ENCODE data around the gene FRG2C. TPM values are rescaled to one million over a fixed set of nuclear protein-coding genes. Genes with fewer than 3 reads are reported as not detected.

The FRG2C gene
- total and polyA plus RNA-seq, 7 donors = not detected

DNA sequence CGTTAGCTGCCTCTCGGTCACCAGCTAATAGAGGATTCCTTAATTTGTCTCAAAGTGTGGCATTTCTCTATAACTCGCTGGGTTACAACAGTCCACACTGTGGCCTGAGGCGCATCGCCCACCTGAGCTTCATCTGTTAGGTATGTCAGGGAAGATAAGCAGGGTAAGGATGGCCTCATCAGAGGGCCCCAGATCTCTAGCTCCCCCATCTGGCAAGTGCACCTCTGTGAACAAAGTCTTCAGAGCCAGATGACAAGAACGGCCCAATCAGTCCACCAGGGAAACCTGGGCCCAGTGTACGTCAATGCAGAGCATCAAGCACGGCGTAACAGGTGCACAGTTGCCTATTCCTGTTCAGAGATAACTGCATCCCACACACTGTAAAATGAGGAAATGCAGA lies 23.2 kb downstream of the FRG2C start:
- Histone ChIP-seq H3K4me3 (no peak overlapping the region), H3K36me3 (ENCODE audit: insufficient read depth in 1 of 2, low read depth in 1 of 2) (no peaks in the 10 kb centered on the region), H3K4me1 (no peaks in the 10 kb centered on the region), H3K27me3 (ENCODE audit: insufficient read depth in 3 of 3, low read length in 2 of 3) (no peaks in the 10 kb centered on the region), H3K9me3 (peaks cover 1% of the 10 kb centered on the region), H3K27ac (no peak overlapping the region)
- TF ChIP-seq, protein P1, sequence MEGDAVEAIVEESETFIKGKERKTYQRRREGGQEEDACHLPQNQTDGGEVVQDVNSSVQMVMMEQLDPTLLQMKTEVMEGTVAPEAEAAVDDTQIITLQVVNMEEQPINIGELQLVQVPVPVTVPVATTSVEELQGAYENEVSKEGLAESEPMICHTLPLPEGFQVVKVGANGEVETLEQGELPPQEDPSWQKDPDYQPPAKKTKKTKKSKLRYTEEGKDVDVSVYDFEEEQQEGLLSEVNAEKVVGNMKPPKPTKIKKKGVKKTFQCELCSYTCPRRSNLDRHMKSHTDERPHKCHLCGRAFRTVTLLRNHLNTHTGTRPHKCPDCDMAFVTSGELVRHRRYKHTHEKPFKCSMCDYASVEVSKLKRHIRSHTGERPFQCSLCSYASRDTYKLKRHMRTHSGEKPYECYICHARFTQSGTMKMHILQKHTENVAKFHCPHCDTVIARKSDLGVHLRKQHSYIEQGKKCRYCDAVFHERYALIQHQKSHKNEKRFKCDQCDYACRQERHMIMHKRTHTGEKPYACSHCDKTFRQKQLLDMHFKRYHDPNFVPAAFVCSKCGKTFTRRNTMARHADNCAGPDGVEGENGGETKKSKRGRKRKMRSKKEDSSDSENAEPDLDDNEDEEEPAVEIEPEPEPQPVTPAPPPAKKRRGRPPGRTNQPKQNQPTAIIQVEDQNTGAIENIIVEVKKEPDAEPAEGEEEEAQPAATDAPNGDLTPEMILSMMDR (IDR thresholded peaks at IDR 0.05) = no peak
- DNase-seq (no peak), ATAC-seq (no peak)
- intact Hi-C loops (cut with DNase I) = no loop called here
- 87 to 90% (median 88%) methylated on average over 9 of the region's 9 CpGs for WGBS, 3 donors

DNA sequence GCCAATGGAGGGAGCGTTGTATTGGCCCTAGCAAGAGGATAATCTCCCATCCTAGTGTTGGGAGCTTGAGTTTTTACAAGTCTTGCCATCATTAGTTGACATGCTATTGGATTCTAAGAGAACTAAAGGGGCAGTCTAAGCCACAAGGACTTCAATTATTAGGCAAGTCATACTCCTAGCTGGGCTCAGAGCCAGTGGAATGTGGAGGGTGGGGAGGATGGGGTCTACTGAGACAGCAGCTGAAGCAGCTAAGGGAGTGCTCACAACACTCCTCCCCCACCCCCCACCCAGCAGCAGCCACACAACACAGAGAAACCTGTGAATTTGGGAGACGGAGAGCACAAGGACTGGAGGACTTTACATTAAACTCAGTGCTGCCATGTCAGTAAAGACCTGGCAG lies 27.9 kb downstream of the FRG2C start:
- Histone ChIP-seq H3K27me3 (ENCODE audit: insufficient read depth in 3 of 3, low read length in 2 of 3) (no peaks in the 10 kb centered on the region), H3K9me3 (no peaks in the 10 kb centered on the region), H3K36me3 (ENCODE audit: insufficient read depth in 1 of 2, low read depth in 1 of 2) (no peaks in the 10 kb centered on the region), H3K27ac (no peak overlapping the region), H3K4me1 (no peaks in the 10 kb centered on the region), H3K4me3 (no peak overlapping the region)
- DNase-seq (no peak), ATAC-seq (no peak)
- intact Hi-C loops (cut with DNase I) = no loop called here
- 16 to 58% (median 35%) methylated on average over 2 of the region's 2 CpGs for WGBS, 3 donors
- TF ChIP-seq, protein P1 (IDR thresholded peaks at IDR 0.05) = no peak

Other genes with a start within 250 kb of the FRG2C start
- 1 to 10 TPM; 3.8 to 7.3 (median 4.1) TPM for gene ZNF717, start 121.2 kb downstream of the FRG2C start, total RNA-seq
- gene ZNF717, start 121.2 kb downstream of the FRG2C start, polyA plus RNA-seq = 1 to 10 TPM; 1.1 to 3.2 (median 1.4) TPM

All from psoas muscle (tissue), 8 donors.